NCI-H1105 (cell line): ENCODE results near the gene CHID1.
A peak's percentile ranks its signal among the peaks of the same experiment; 100 is the strongest.

Source experiments
- DNase-seq: peaks from one replicate; lab custom pipeline; 2025; lab: John Stamatoyannopoulos, UW

CHID1 gene

GRCh38 chr11:910589-911030 lies at the start of gene CHID1:
TSS of gene CHID1 (minus strand) at chr11:910810. CDS start at chr11:904816, 5,994 bp downstream.
- peak; percentile 80 for DNase-seq

- DNase-seq = no peak
These were observed 49.0 kb upstream of the CHID1 start for GRCh38 chr11:959608-960007.

- no peak for DNase-seq
These were observed 48.4 kb upstream of the CHID1 start for GRCh38 chr11:959027-959426.

- DNase-seq = no peak
These were observed 47.5 kb upstream of the CHID1 start for GRCh38 chr11:958101-958500.

- DNase-seq = no peak
These were observed 46.8 kb upstream of the CHID1 start for GRCh38 chr11:957212-957920.

- DNase-seq = no peak
These were observed 44.8 kb upstream of the CHID1 start for GRCh38 chr11:955154-956063.

GRCh38 chr11:954392-955153 lies 44.0 kb upstream of the CHID1 start:
- no peak for DNase-seq

GRCh38 chr11:953512-953911 lies 42.9 kb upstream of the CHID1 start:
- DNase-seq = no peak

GRCh38 chr11:952406-953385 lies 42.1 kb upstream of the CHID1 start:
- no peak for DNase-seq

GRCh38 chr11:951507-951906 lies 40.9 kb upstream of the CHID1 start:
- DNase-seq = no peak

GRCh38 chr11:947744-948143 lies 37.1 kb upstream of the CHID1 start:
- DNase-seq = no peak

GRCh38 chr11:945986-946385 lies 35.4 kb upstream of the CHID1 start:
- peak; percentile 3 for DNase-seq

- no peak for DNase-seq
These were observed 34.3 kb upstream of the CHID1 start for GRCh38 chr11:944711-945470.

- DNase-seq = no peak
These were observed 32.2 kb upstream of the CHID1 start for GRCh38 chr11:942823-943222.

- no peak for DNase-seq
These were observed 30.0 kb upstream of the CHID1 start for GRCh38 chr11:940496-941135.

- DNase-seq = no peak
These were observed 27.2 kb upstream of the CHID1 start for GRCh38 chr11:937841-938261.

- DNase-seq = no peak
These were observed 25.6 kb upstream of the CHID1 start for GRCh38 chr11:936199-936598.

- DNase-seq = no peak
These were observed 23.9 kb upstream of the CHID1 start for GRCh38 chr11:934527-934926.

- DNase-seq = no peak
These were observed 23.3 kb upstream of the CHID1 start for GRCh38 chr11:933936-934335.
